Measurements from ENCODE around the gene IL2RA. TPM values are rescaled to one million over a fixed set of nuclear protein-coding genes. Genes with fewer than 3 reads are reported as not detected.

IL2RA gene
- total and polyA plus RNA-seq, 2 experiments from 2014 or later, result not detected

- Histone ChIP-seq H3K9me3 (ENCODE audit: low read depth) (no peaks in the 10 kb centered on the region), H3K27me3 (no peaks in the 10 kb centered on the region), H3K4me1 (ENCODE audit: low read depth) (no peaks in the 10 kb centered on the region), H3K36me3 (no peaks in the 10 kb centered on the region), H3K27ac (no peak overlapping the region), H3K4me3 (no peak overlapping the region)
- TF ChIP-seq, protein P1, sequence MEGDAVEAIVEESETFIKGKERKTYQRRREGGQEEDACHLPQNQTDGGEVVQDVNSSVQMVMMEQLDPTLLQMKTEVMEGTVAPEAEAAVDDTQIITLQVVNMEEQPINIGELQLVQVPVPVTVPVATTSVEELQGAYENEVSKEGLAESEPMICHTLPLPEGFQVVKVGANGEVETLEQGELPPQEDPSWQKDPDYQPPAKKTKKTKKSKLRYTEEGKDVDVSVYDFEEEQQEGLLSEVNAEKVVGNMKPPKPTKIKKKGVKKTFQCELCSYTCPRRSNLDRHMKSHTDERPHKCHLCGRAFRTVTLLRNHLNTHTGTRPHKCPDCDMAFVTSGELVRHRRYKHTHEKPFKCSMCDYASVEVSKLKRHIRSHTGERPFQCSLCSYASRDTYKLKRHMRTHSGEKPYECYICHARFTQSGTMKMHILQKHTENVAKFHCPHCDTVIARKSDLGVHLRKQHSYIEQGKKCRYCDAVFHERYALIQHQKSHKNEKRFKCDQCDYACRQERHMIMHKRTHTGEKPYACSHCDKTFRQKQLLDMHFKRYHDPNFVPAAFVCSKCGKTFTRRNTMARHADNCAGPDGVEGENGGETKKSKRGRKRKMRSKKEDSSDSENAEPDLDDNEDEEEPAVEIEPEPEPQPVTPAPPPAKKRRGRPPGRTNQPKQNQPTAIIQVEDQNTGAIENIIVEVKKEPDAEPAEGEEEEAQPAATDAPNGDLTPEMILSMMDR (IDR thresholded peaks at IDR 0.05; ENCODE audit: low read depth, low read length), result no peak
- no peak for DNase-seq (ENCODE audit: low read depth in 1 of 2, low spot score in 1 of 2)
Measured at GRCh38 chr10:6036861-6037321, 25.3 kb downstream of the IL2RA start.

- no peaks in the 10 kb centered on the region for H3K4me1 ChIP-seq (ENCODE audit: low read depth)
- no peaks in the 10 kb centered on the region for H3K9me3 ChIP-seq (ENCODE audit: low read depth)
- H3K36me3 ChIP-seq, result no peaks in the 10 kb centered on the region
- H3K27me3 ChIP-seq, result no peaks in the 10 kb centered on the region
- no peak for DNase-seq (ENCODE audit: low read depth in 1 of 2, low spot score in 1 of 2)
- H3K4me3 ChIP-seq, result no peak overlapping the region
- H3K27ac ChIP-seq, result no peak overlapping the region
- TF ChIP-seq, protein P1 (IDR thresholded peaks at IDR 0.05; ENCODE audit: low read depth, low read length), result no peak
Measured at GRCh38 chr10:6035931-6036575, 26.1 kb downstream of the IL2RA start.

GRCh38 chr10:6035101-6035834 is 26.9 kb downstream of the IL2RA start:
- Histone ChIP-seq H3K9me3 (ENCODE audit: low read depth) (no peaks in the 10 kb centered on the region), H3K4me3 (no peak overlapping the region), H3K36me3 (no peaks in the 10 kb centered on the region), H3K27me3 (no peaks in the 10 kb centered on the region), H3K4me1 (ENCODE audit: low read depth) (no peaks in the 10 kb centered on the region), H3K27ac (no peak overlapping the region)
- DNase-seq (ENCODE audit: low read depth in 1 of 2, low spot score in 1 of 2), result no peak
- TF ChIP-seq, protein P1 (IDR thresholded peaks at IDR 0.05; ENCODE audit: low read depth, low read length), result no peak

- Histone ChIP-seq H3K36me3 (no peaks in the 10 kb centered on the region), H3K9me3 (ENCODE audit: low read depth) (no peaks in the 10 kb centered on the region), H3K4me3 (no peak overlapping the region), H3K27ac (no peak overlapping the region), H3K27me3 (no peaks in the 10 kb centered on the region), H3K4me1 (ENCODE audit: low read depth) (no peaks in the 10 kb centered on the region)
- DNase-seq (ENCODE audit: low read depth in 1 of 2, low spot score in 1 of 2), result no peak
- TF ChIP-seq, protein P1 (IDR thresholded peaks at IDR 0.05; ENCODE audit: low read depth, low read length), result no peak
Measured at GRCh38 chr10:6034371-6034770, 27.8 kb downstream of the IL2RA start.

GRCh38 chr10:6033954-6034353 is 28.2 kb downstream of the IL2RA start:
- peak in 1 of 2 donors; percentile 48 for DNase-seq (ENCODE audit: low read depth in 1 of 2, low spot score in 1 of 2)
- no peaks in the 10 kb centered on the region for H3K4me1 ChIP-seq (ENCODE audit: low read depth)
- no peaks in the 10 kb centered on the region for H3K9me3 ChIP-seq (ENCODE audit: low read depth)
- H3K36me3 ChIP-seq, result no peaks in the 10 kb centered on the region
- no peaks in the 10 kb centered on the region for H3K27me3 ChIP-seq
- H3K4me3 ChIP-seq, result no peak overlapping the region
- no peak overlapping the region for H3K27ac ChIP-seq
- TF ChIP-seq, protein P1 (IDR thresholded peaks at IDR 0.05; ENCODE audit: low read depth, low read length), result no peak
